Right renal pelvis (tissue), 4 donors: ENCODE measurements around the gene ME3. TPM values are rescaled to one million over a fixed set of nuclear protein-coding genes. Genes with fewer than 3 reads are reported as not detected.

Experiments used
- DNase-seq, 4 donors: peaks; one replicate each; pipeline ENCODE4 v3.0.0-alpha.2; 2013; ENCODE audit warnings: low read depth in 4 of 4, low spot score in 3 of 4, missing footprints in 1 of 4
- polyA plus RNA-seq, 4 donors: library from polyadenylated mRNA; unstranded; fragments of 120-200 nt; gene quantifications; one replicate each; pipeline ENCODE4 v1.2.1, GENCODE V29; 2013; ENCODE audit not compliant: insufficient read length in 4 of 4

ME3 gene
- polyA plus RNA-seq, 4 donors, result 29.1 to 32.4 (median 29.4) TPM

DNA sequence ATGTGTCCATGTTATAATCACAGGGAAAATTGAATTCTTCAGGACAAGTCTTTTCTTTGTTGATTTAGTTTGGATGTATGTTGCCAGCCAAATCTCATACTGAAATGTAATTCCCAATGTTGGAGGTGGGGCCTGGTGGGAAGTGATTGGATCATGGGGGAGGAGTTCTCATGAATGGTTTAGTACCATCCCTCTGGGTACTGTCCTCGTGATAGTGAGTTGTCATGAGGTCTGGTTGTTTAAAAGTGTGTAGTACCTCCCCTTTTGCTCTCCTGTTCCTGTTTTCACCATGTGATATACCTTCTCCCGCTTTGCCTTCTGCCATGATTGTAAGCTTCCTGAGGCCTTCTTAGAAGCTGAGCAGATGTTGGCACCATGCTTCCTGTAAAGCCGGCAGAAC lies 197.4 kb downstream of the ME3 start:
- DNase-seq, result no peak

DNA sequence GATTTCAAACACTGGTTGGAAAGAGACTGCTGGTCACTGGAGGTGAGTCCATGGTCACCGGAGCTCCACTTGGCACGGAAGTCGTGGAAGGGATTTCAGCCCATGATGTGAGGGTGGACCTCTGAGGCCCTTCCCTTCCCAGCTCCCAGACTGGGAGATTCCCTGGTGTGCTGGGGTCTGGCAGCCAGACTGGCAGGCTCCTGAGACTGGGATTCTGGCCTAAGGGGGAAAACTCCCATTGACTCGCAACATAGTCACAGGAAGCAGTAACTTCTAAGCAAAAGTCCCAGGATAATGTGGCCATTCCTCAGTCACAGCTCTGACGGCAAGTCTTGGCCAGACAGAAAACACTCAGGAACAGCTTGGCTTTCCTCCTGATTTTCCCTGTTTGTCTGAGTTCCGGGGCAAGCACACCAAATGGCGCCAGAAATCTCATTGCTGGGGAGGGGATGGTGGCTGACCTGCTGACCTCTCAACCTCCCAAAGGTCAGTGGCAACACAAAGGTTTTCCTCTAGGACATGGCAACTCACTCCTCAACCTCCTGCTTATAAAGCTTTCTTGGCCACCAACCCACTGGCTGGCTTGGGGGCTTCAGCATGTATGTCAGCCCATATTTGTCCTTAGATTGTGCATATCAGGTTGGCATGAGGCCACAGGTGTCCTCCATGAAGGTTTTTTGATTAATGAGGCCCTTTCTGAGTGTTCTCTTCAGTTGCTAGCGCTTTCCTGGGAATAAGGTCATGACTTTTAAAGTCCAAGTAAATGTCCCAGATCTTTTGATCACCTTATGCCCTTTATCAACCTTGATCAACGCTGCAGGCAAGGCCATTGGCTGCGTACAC lies 198.2 kb downstream of the ME3 start:
- no peak for DNase-seq

- no peak for DNase-seq
Observed at GRCh38 chr11:86469491-86470388, 202.7 kb downstream of the ME3 start.

DNA sequence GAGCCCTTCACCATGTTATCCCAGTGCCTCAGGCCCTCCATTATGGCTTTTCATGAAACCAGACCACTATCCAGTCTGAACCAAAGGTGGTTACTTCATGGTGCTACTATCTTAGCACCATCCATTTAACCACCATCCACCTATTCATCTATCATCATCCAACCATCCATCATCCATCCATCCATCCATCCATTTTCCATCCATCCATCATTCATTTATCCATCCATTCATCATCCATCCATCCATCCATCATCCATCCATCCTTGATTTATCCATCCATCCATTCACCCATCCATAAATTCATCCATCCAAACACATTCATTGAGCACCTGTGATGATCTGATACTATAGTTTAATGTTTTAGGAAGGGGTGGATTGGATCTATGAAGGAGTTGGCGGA lies 204.2 kb downstream of the ME3 start:
- no peak for DNase-seq

GRCh38 chr11:86464509-86465221 lies 207.8 kb downstream of the ME3 start:
- no peak for DNase-seq

GRCh38 chr11:86463955-86464354 lies 208.5 kb downstream of the ME3 start:
- no peak for DNase-seq

DNA sequence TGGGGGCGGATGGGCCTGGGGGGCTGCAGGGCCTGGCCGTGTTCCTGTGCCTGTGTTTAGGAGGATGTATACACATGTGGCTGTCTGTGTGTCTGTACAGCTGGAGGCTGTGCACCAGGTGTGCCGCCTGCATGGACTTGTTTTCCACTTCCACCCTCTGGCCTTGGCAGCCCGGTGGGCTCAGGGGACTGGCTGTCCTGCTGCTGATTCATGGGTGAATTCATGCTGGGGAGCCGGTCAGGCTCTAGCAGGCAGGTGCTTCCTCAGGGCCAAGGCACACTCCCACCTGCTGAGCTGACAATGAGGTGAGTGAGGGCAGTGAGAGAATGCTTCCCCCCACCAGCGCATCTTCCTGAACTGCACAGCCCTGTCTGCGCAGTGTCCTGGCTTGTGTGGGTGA lies 209.3 kb downstream of the ME3 start:
- no peak for DNase-seq

GRCh38 chr11:86461892-86462291 lies 210.5 kb downstream of the ME3 start:
- DNase-seq, result no peak

DNA sequence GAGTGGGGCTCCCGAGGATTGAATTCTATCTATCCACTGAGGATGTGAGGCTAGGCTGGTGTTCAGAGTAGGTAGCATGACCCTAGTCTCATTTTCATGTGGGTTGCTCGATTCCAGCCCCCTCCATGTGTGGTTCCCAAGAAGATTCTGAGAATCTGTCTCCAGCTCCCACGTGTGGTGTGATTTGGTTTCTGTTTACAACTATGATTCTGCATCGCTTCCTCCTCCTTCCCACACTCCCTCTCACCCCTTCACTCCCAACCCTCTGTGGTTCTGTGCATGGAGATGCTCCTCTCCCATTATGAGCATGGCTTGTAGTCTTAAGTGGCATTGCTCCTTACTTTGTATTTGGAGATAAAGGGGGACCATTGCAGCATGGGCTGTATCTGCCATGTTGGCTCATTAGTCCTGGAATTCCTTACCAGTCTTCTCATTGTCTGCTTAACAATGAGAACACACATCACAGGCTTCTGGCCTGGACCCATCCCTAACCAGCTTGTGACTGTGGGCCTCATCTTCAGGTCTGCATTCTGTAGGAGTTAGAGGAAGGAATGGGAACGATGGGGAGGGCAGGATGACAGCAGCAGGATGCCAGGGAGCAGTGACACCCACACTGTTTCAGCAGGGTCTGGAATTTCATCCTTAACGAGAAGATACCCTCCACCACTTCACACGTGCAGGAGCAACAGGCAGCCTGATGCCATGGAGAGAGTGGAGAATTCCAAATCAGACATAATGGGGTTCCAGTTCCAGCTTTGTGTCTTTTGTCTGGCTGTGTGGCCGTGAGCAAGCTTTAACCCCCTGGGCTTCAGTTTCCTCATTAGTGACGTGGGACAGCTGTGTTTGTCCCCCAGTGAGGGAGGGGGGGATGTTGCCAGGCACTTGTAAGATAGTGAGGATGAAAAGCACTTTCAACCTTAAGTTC lies 211.7 kb downstream of the ME3 start:
- DNase-seq, result no peak

DNA sequence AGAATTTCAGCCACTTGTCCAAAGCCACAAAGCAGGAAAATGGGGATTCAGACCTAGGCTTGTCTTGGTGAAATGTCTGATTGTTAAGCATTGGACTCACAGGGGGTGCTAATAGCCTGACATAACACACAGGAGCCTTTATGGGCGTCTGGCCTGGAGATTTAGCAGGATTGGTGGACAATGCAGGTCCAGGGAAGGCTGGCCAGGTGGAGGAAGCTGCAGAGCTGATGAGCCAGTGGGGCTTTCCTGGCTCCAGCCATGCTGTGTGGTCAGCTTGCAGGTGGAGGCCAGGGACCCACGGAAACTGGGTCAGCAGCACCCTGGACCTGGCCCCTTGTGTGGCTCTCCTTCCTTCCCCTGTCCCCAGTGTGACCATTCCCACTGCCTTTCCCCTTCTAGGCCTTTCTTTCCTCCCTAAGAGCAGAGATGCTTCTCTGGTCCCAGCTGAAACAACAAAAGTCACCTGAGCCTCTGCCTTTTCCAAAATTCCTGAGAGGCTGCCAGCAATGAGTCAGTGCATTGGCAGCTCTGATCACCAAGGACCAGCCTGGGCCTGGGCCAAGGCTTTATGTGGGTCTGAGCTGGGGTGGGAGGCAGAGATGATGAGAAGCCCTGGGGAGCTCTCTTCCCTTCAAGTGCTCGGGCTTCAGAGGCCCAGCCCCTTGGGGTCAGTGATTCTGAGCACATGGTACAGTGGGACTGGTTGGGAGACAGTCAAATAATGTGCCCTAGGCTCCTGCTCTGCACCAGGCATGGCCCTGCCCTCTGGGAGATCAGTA lies 212.5 kb downstream of the ME3 start:
- no peak for DNase-seq

DNA sequence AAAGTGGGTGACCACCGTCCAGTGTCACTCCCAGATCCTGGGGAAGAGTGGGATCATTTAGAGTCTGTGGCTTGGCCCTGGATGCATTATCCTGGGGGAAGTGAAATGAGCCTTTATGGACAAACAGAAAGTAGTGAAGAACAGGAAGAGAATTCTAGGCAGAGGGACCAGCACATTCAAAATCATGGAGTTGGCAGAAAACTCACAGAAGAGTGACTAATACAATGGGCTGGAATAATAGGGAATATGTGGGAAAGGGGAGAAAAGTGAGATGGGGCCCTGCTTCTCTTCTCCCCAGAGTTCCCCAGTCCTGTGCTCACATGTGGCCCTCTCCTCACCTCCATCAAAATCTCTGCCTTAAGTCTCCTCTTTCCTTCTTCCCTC lies 213.4 kb downstream of the ME3 start:
- no peak for DNase-seq

DNA sequence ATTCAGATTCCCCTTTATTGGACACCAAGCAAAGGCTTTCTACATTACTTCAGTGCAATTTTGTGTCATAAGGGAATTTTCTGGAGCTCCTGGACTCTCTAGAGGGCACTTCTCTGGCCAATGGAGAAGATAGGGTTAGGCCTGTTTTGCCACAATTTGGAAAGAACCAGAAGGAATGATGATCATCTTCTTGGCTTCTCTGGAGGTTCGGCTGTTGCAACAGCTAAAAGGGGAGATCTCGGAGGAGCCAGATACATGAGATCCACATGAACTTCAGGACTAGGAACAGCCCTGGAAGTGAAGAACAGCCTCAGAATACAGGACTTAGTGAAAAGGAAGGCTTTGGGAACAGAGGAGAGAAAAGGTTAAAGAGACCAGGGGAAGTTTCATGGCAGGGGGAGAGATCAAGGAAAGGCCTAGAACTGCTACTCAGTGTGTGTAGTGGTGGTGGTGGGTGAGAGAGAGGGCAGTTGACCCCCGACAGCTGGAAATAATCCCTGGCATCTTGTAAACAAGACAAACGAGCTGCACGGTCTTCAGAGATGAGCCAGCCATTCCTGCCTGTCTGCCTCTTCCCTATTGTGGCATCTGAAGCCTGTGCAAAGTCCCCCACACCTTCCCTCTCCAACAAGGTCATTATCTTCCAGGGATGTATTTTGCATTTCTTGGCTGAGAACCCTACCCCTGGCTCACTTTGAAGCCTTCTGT lies 214.0 kb downstream of the ME3 start:
- no peak for DNase-seq

GRCh38 chr11:86456075-86456939 lies 216.1 kb downstream of the ME3 start:
- peak; percentile 75 to 78 (median 76) for DNase-seq

GRCh38 chr11:86453290-86454030 lies 219.0 kb downstream of the ME3 start:
- no peak for DNase-seq

DNA sequence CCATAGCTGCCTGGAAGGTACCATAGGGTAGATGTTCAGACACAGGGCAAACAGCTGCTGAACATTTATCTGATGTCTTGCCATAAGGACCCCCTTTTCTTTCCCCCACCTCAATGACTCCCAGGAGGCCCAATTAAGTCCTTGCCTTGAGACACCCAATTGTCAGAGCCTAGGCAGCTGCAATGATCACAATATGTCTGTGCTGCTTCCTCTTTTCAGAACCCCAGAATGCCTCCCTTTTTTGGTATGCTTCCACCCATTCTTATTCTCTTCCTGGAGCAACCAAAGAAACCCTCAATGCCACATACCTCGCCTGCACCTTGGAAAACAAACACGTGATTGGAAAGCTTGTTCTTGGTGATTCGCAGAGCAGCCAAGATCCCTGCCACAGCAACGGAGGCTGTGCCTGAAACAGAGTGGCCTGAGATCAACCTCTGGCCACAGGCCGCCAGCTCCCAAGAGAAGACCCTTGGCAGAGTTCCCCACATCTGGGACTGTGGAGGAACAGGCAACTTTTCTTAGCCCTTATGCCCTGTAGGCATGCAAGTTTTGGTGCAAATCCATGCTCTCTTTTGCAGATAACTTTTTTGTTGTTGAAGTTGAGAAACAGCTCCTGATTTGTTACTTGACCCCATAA lies 222.3 kb downstream of the ME3 start:
- DNase-seq, result no peak

DNA sequence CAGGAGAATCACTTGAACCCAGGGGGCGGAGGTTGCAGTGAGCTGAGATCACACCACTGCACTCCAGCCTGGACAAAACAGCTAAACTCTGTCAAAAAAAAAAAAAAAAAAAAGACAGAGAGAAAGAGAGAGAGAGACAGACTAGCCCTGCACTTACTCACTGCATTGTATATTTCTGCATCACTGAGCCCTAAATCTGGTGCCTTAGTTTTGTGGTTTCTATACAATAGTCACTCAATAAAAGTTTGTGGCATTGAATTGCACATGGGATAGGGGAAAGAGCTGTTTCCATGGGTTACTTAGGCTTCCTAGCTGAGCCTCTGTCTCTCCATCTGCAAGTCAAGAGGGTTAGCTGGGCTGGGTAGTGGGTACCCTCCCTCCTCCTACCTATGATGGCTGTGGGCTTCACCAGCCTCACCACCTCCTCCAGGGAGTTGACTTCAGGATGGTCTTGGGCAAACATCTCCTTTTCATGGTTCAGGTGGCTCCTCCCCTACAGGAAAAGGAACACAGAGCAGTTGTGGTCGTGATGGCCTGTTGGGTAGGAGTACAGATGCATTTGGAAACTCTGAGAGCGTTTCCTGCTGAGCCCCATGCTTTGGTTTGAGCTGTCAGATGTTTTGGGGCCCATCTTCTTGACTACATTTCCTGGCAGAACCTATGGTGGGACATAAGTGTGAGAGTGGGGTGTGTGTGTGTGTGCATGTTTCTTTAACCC lies 224.5 kb downstream of the ME3 start:
- no peak for DNase-seq
